GM12878 (cell line): ENCODE measurements around the gene PFKFB3.

Experiments
- BHLHE40 ChIP-seq, 2 experiments: fragments of 450-650 bp in 1 of 2; IDR thresholded peaks; 2 replicates each; pipeline ENCODE4 v1.6.1; 2011 to 2017; ENCODE audit warnings: low read depth in 2 of 2, borderline replicate concordance in 1 of 2, improper control_type of control experiment in 1 of 2, low read length in 1 of 2, mild to moderate bottlenecking in 1 of 2
- CTCF ChIP-seq, 3 experiments: IDR thresholded peaks in 2 of 3; conservative IDR thresholded peaks in 1 of 3; 2 replicates each; pipeline ENCODE4 v1.5.1; 2011; ENCODE audit warnings: low read depth in 3 of 3, low read length in 3 of 3, mild to moderate bottlenecking in 3 of 3, control low read depth in 2 of 3, moderate library complexity in 2 of 3, inconsistent platforms in 1 of 3, mixed read lengths in 1 of 3; ENCODE audit not compliant: control insufficient read depth in 2 of 3, insufficient read depth in 1 of 3; ENCODE audit errors: extremely low read depth in 1 of 3
- NKRF ChIP-seq: fragments of 450-650 bp; conservative IDR thresholded peaks from 2 replicates; pipeline ENCODE4 v1.6.1; 2017; ENCODE audit warnings: mild to moderate bottlenecking, moderate library complexity
- PBX3 ChIP-seq: IDR thresholded peaks from 2 replicates; pipeline ENCODE4 v1.6.1; 2011; ENCODE audit warnings: mild to moderate bottlenecking, low read depth, low read length, moderate library complexity; ENCODE audit not compliant: insufficient replicate concordance
- SIX5 ChIP-seq: IDR thresholded peaks from 2 replicates; pipeline ENCODE4 v1.6.1; 2011; ENCODE audit warnings: mild to moderate bottlenecking, low read depth, low read length, moderate library complexity; ENCODE audit not compliant: severe bottlenecking
- SP1 ChIP-seq: IDR thresholded peaks from one replicate; pipeline ENCODE4 v1.6.1; 2011; ENCODE audit warnings: low read depth, low read length
- TAF1 ChIP-seq: IDR thresholded peaks from 2 replicates; pipeline ENCODE4 v1.6.1; 2011; ENCODE audit warnings: mild to moderate bottlenecking, low read depth, low read length, borderline replicate concordance
- TF ChIP-seq, protein P1 (sequence below): fragments of 450-650 bp; IDR thresholded peaks from 2 replicates; pipeline ENCODE4 v1.6.1; 2018; ENCODE audit warnings: mild to moderate bottlenecking, low read depth, moderate library complexity; ENCODE audit not compliant: partially characterized antibody

DNA sequence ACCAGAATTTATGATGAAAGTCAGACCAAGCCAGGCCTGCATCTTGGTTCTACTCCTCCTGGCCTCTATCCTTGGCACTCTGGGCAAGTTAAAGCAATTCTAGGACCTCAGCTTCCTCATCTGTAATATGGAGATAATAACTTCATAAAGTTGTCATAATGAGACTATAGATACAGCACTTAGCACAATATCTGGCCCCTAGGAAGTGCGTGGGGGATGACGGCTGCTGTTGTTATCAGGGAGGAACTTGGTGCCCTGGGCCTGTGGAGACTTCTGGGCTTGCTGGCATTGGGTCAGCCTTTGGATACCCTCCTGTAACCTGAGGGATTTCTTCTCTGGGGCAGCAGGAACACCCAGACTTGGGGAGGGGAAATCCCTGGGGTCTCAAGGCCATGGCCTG is 27.6 kb downstream of the PFKFB3 start:
- TF ChIP-seq SP1 (no peak), NKRF (no peak), PBX3 (no peak), TAF1 (no peak), SIX5 (no peak), CTCF (IDR thresholded peaks at IDR 0.05 in 2 of 3, conservative IDR thresholded peaks at IDR 0.05 in 1 of 3; ENCODE audit: control insufficient read depth in 2 of 3, extremely low read depth in 1 of 3, insufficient read depth in 1 of 3, low read depth in 3 of 3, low read length in 3 of 3) (no peak), BHLHE40 (IDR thresholded peaks at IDR 0.05; ENCODE audit: borderline replicate concordance in 1 of 2, low read depth in 2 of 2, low read length in 1 of 2) (no peak)
- TF ChIP-seq, protein P1, sequence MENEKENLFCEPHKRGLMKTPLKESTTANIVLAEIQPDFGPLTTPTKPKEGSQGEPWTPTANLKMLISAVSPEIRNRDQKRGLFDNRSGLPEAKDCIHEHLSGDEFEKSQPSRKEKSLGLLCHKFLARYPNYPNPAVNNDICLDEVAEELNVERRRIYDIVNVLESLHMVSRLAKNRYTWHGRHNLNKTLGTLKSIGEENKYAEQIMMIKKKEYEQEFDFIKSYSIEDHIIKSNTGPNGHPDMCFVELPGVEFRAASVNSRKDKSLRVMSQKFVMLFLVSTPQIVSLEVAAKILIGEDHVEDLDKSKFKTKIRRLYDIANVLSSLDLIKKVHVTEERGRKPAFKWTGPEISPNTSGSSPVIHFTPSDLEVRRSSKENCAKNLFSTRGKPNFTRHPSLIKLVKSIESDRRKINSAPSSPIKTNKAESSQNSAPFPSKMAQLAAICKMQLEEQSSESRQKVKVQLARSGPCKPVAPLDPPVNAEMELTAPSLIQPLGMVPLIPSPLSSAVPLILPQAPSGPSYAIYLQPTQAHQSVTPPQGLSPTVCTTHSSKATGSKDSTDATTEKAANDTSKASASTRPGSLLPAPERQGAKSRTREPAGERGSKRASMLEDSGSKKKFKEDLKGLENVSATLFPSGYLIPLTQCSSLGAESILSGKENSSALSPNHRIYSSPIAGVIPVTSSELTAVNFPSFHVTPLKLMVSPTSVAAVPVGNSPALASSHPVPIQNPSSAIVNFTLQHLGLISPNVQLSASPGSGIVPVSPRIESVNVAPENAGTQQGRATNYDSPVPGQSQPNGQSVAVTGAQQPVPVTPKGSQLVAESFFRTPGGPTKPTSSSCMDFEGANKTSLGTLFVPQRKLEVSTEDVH = no peak
